Peyer's patch (tissue), 4 donors: Measurements from ENCODE around the gene AJM1.

ENCODE experiments used
- CTCF ChIP-seq, 6 experiments: fragments of 450-650 bp in 4 of 6; fragments of 200-600 bp in 2 of 6; sonication (generic) in 1 of 6; IDR thresholded peaks; one replicate each; pipeline ENCODE4 v1.5.1; 2017 to 2019; ENCODE audit warnings: antibody characterized with exemption in 6 of 6, mild to moderate bottlenecking in 3 of 6, moderate library complexity in 1 of 6
- POLR2A ChIP-seq, 2 donors: fragments of 450-650 bp; IDR thresholded peaks; one replicate each; pipeline ENCODE4 v1.5.1; 2017; ENCODE audit warnings: antibody characterized with exemption in 2 of 2, mild to moderate bottlenecking in 2 of 2, moderate library complexity in 2 of 2

- TF ChIP-seq CTCF (IDR thresholded peaks at IDR 0.05) (no peak), POLR2A (IDR thresholded peaks at IDR 0.05) (no peak)
Observed at GRCh38 chr9:136794281-136794999, 47.8 kb upstream of the AJM1 start.
